ENCODE data around the gene ZRANB3. TPM values are rescaled to one million over a fixed set of nuclear protein-coding genes. Genes with fewer than 3 reads are reported as not detected.

ZRANB3 gene
- total RNA-seq, 1 donor from 2014 or later: 18.6 TPM

DNA sequence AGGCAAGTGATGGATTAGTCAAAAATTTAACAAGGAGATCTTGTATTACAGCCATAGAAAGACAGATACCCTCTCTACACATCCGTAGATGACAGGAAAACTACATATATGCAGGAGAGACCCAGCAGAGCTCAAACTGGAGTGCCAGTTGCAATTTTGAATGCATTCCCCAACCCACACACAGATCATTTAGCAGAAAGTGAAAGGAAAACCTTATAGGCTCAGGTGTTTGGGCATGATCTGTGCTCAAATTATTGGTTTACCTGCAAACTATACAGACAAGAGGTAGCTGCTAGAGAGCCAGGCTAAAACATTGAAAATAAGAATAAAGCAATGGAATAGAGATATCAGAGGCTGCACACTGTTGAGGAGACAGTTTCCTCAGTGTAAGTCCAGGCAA is 427.2 kb downstream of the ZRANB3 start:
- H3K36me3 Mint-ChIP-seq (ENCODE audit: insufficient read depth): peaks cover 43% of the 10 kb centered on the region
- TF ChIP-seq, protein P1, sequence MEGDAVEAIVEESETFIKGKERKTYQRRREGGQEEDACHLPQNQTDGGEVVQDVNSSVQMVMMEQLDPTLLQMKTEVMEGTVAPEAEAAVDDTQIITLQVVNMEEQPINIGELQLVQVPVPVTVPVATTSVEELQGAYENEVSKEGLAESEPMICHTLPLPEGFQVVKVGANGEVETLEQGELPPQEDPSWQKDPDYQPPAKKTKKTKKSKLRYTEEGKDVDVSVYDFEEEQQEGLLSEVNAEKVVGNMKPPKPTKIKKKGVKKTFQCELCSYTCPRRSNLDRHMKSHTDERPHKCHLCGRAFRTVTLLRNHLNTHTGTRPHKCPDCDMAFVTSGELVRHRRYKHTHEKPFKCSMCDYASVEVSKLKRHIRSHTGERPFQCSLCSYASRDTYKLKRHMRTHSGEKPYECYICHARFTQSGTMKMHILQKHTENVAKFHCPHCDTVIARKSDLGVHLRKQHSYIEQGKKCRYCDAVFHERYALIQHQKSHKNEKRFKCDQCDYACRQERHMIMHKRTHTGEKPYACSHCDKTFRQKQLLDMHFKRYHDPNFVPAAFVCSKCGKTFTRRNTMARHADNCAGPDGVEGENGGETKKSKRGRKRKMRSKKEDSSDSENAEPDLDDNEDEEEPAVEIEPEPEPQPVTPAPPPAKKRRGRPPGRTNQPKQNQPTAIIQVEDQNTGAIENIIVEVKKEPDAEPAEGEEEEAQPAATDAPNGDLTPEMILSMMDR (IDR thresholded peaks at IDR 0.05; ENCODE audit: unreplicated experiment): no peak
- no peak for DNase-seq (ENCODE audit: low spot score, unreplicated experiment)
- peaks cover under 1% of the 10 kb centered on the region for H3K4me1 Mint-ChIP-seq (ENCODE audit: low read depth)
- H3K27me3 Mint-ChIP-seq: no peaks in the 10 kb centered on the region
- peaks cover 20% of the 10 kb centered on the region for H3K9me3 Mint-ChIP-seq (ENCODE audit: low read depth)
- no peak overlapping the region for H3K27ac Mint-ChIP-seq
- no peak overlapping the region for H3K4me3 Mint-ChIP-seq (ENCODE audit: low read depth)

DNA sequence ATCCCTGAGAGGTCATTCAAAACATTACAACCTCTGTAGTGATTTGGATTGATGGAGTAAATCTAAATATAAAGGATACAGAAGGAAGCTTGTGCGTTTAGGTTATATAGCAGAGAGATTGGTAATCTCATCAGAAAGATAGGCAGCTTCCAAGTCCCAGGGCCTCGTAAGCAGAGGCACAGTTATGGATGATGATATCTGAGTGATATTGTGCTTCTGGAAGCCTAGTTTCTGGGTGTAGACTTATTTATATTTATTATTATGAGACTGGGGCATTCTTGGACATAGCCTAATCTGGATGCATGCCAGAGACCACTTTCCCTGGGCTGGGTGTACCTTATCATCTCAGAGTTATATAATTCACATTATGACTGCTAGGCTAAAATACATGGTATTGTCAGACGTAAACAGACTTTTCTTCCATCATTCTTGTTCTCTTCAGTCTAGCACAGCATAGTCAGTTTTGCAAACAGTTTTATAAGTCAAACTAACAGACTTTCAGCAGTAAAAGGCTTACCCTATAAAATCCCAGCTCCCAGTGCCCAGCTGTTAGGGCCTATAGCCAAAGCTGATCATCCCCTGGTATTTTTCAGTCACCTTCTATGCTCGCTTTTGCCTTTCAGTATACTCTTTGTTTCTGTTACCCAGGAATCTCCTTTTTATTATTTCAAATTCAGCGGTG is 431.1 kb downstream of the ZRANB3 start:
- no peaks in the 10 kb centered on the region for H3K27me3 Mint-ChIP-seq
- TF ChIP-seq, protein P1 (IDR thresholded peaks at IDR 0.05; ENCODE audit: unreplicated experiment): no peak
- peaks cover 9% of the 10 kb centered on the region for H3K9me3 Mint-ChIP-seq (ENCODE audit: low read depth)
- H3K36me3 Mint-ChIP-seq (ENCODE audit: insufficient read depth): peaks cover 33% of the 10 kb centered on the region
- no peak overlapping the region for H3K4me3 Mint-ChIP-seq (ENCODE audit: low read depth)
- peak overlapping the region; percentile 81 for H3K27ac Mint-ChIP-seq
- DNase-seq (ENCODE audit: low spot score, unreplicated experiment): no peak
- no peaks in the 10 kb centered on the region for H3K4me1 Mint-ChIP-seq (ENCODE audit: low read depth)

DNA sequence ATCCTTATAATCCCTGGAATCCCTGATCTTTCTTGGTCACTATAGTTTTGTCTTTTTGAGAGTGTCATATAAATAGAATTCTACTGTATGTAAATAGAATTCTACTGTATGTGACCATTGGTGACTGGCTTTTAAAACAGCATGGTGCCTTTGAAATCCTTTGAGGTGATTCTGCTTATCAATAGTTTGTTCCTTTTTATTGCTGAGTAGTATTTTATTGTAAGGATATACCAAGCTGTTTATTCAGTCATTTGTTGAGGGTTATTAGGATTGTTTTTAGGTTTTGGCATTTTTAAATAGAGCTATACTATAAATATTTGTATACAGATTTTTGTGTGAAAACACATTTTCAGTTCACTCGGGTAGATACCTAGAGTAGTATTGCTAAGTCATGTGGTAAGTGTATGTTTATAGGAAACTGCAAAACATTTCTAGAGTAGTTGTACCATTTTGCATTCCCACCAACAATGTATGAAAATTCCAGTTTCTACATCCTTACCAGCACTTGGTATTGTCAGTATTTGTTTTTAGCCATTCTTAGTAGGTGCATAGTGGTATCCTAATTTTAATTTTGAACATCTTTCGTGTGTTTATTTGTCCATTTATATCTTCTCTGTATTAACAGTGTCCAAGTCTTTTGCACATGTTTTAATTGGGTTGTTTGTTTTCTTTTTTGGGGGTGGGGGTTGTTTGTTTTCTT is 433.3 kb downstream of the ZRANB3 start:
- Mint-ChIP-seq H3K36me3 (ENCODE audit: insufficient read depth) (peaks cover 26% of the 10 kb centered on the region), H3K27ac (no peak overlapping the region), H3K4me3 (ENCODE audit: low read depth) (no peak overlapping the region), H3K27me3 (no peaks in the 10 kb centered on the region), H3K4me1 (ENCODE audit: low read depth) (peaks cover 8% of the 10 kb centered on the region), H3K9me3 (ENCODE audit: low read depth) (no peaks in the 10 kb centered on the region)
- TF ChIP-seq, protein P1 (IDR thresholded peaks at IDR 0.05; ENCODE audit: unreplicated experiment): no peak
- DNase-seq (ENCODE audit: low spot score, unreplicated experiment): no peak

DNA sequence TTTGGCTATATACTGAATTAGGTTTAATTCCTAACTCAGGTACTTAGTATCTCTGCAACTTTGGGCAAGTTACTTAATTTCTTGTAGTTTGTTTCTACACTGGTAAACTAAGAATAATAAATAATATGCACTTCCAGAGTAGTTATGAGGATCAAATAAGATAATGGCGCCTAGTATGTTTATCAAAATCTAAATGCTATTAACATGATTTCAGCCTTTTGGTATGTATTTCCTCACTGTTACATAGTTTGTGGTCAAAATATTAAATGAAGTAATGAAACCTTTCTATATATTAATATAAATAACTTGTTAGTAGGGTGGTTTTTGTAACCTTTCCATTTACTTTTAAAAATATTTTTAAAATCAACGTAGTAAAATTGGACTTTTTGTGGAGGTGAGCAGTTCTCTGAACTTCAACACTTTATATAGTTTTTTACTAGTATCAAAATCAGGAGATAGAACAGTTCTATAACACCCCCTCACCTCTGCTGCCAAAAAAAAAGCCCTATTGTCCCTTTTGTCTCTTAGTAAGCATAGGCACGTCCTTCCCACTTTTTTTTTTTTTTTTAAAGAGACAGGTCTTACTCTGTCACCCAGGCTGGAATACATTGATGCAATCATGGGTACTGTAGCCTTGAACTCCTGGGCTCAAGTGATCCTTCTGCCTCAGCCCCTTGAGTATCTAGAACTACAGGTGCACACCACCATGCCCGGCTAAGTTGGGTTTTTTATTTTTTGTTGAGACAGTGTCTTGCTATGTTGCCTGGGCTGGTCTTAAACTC is 434.2 kb downstream of the ZRANB3 start:
- H3K4me1 Mint-ChIP-seq (ENCODE audit: low read depth): peaks cover 11% of the 10 kb centered on the region
- H3K36me3 Mint-ChIP-seq (ENCODE audit: insufficient read depth): peaks cover 23% of the 10 kb centered on the region
- DNase-seq (ENCODE audit: low spot score, unreplicated experiment): no peak
- TF ChIP-seq, protein P1 (IDR thresholded peaks at IDR 0.05; ENCODE audit: unreplicated experiment): no peak
- no peak overlapping the region for H3K4me3 Mint-ChIP-seq (ENCODE audit: low read depth)
- H3K9me3 Mint-ChIP-seq (ENCODE audit: low read depth): no peaks in the 10 kb centered on the region
- H3K27me3 Mint-ChIP-seq: no peaks in the 10 kb centered on the region
- no peak overlapping the region for H3K27ac Mint-ChIP-seq

DNA sequence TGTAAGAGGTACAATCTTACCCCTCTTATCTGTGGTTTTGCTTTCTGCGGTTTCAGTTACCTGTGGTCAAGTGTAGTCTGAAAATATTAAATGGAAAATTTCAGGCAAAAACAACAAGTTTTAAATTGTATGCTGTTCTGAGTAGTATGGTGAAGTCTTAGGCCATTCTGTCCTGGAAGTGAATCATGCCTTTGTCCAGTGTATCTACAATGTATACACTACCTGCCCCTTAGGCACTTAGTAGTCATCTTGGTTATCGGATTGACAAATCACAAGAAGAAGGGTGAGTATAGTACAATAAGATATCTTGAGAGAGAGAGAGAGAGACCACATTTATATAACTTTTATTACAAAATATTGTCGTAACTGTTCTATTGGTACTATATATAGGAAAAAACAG is 435.4 kb downstream of the ZRANB3 start:
- peaks cover 16% of the 10 kb centered on the region for H3K4me1 Mint-ChIP-seq (ENCODE audit: low read depth)
- no peaks in the 10 kb centered on the region for H3K9me3 Mint-ChIP-seq (ENCODE audit: low read depth)
- peak overlapping the region; percentile 71 for H3K27ac Mint-ChIP-seq
- TF ChIP-seq, protein P1 (IDR thresholded peaks at IDR 0.05; ENCODE audit: unreplicated experiment): no peak
- DNase-seq (ENCODE audit: low spot score, unreplicated experiment): no peak
- no peaks in the 10 kb centered on the region for H3K27me3 Mint-ChIP-seq
- H3K36me3 Mint-ChIP-seq (ENCODE audit: insufficient read depth): peaks cover 18% of the 10 kb centered on the region
- no peak overlapping the region for H3K4me3 Mint-ChIP-seq (ENCODE audit: low read depth)
